Naive thymus-derived CD4-positive, alpha-beta T cell (primary cell): Measurements from ENCODE around the gene KLF8. TPM values are rescaled to one million over a fixed set of nuclear protein-coding genes. Genes with fewer than 3 reads are reported as not detected.

Experiments used
- ATAC-seq: fragments of 150-1000 bp; cut with Tn5 transposase; 2 replicates; pipeline ENCODE4 v1.10.0; 2021; ENCODE audit warnings: mild to moderate bottlenecking, moderate library complexity
- CTCF ChIA-PET: fragments of 350-600 bp; sonication (Branson Sonifier 250); formaldehyde crosslinking; loops from one replicate; lab custom pipeline; 2021; ENCODE audit warnings: antibody characterized with exemption; lab: Charles Lee
- POLR2A ChIA-PET: fragments of 350-600 bp; sonication (Branson Sonifier 250); formaldehyde crosslinking; loops from one replicate; lab custom pipeline; 2021; ENCODE audit warnings: antibody characterized with exemption, inconsistent platforms; lab: Charles Lee
- DNase-seq, 9 donors: peaks; one replicate each; pipeline versions ENCODE4 v3.0.0 to v3.0.0-alpha.2; 2020 to 2022; ENCODE audit warnings: mixed read lengths in 1 of 9
- H3K27ac ChIP-seq: one replicate; pipeline ENCODE4 v1.7.0; 2013; ENCODE audit warnings: mild to moderate bottlenecking, low read depth, low read length, moderate library complexity
- H3K27me3 ChIP-seq, 2 donors: one replicate each; pipeline ENCODE4 v1.7.0; 2013; ENCODE audit warnings: low read length in 2 of 2, mild to moderate bottlenecking in 2 of 2, moderate library complexity in 2 of 2; ENCODE audit not compliant: control insufficient read depth in 2 of 2, insufficient read depth in 2 of 2
- H3K36me3 ChIP-seq, 3 experiments: 1 replicate in 2 of 3; 2 replicates in 1 of 3; pipeline ENCODE4 v1.7.0; 2013; ENCODE audit warnings: low read length in 3 of 3, mild to moderate bottlenecking in 3 of 3, moderate library complexity in 1 of 3; ENCODE audit not compliant: insufficient read depth in 3 of 3, control insufficient read depth in 2 of 3
- H3K4me1 ChIP-seq, 2 donors: one replicate each; pipeline ENCODE4 v1.7.0; 2013; ENCODE audit warnings: low read length in 2 of 2, mild to moderate bottlenecking in 2 of 2, moderate library complexity in 1 of 2; ENCODE audit not compliant: control insufficient read depth in 2 of 2, insufficient read depth in 2 of 2
- H3K4me3 ChIP-seq: 2 replicates; pipeline ENCODE4 v1.7.0; 2013; ENCODE audit warnings: mild to moderate bottlenecking, low read length
- H3K9me3 ChIP-seq, 3 experiments: 1 replicate in 2 of 3; 2 replicates in 1 of 3; pipeline ENCODE4 v1.7.0; 2013; ENCODE audit warnings: low read length in 3 of 3; ENCODE audit not compliant: control insufficient read depth in 2 of 3
- H3K27ac Mint-ChIP-seq, 9 donors: one replicate each; pipeline ENCODE4 v1.8.0; 2020 to 2022; ENCODE audit warnings: mixed read lengths in 9 of 9, mild to moderate bottlenecking in 8 of 9, moderate library complexity in 5 of 9, inconsistent platforms in 2 of 9
- H3K27me3 Mint-ChIP-seq, 5 donors: one replicate each; pipeline ENCODE4 v1.8.0; 2021 to 2022; ENCODE audit warnings: mixed read lengths in 5 of 5, mild to moderate bottlenecking in 1 of 5
- H3K36me3 Mint-ChIP-seq, 5 donors: one replicate each; pipeline ENCODE4 v1.8.0; 2020 to 2022; ENCODE audit warnings: mixed read lengths in 5 of 5, mild to moderate bottlenecking in 3 of 5, inconsistent platforms in 1 of 5
- H3K4me1 Mint-ChIP-seq, 7 donors: one replicate each; pipeline ENCODE4 v1.8.0; 2020 to 2022; ENCODE audit warnings: mixed read lengths in 7 of 7, mild to moderate bottlenecking in 3 of 7, inconsistent platforms in 1 of 7
- H3K4me3 Mint-ChIP-seq, 10 donors: one replicate each; pipeline ENCODE4 v1.8.0; 2020 to 2022; ENCODE audit warnings: mild to moderate bottlenecking in 10 of 10, mixed read lengths in 10 of 10, moderate library complexity in 6 of 10, inconsistent platforms in 2 of 10
- H3K9me3 Mint-ChIP-seq, 11 donors: one replicate each; pipeline ENCODE4 v1.8.0; 2020 to 2022; ENCODE audit warnings: mixed read lengths in 11 of 11, mild to moderate bottlenecking in 4 of 11, inconsistent platforms in 1 of 11, moderate library complexity in 1 of 11
- intact Hi-C, 2 donors: fragments of 100-400 bp; cut with micrococcal nuclease; formaldehyde crosslinking; loops; one replicate each; pipeline ENCODE4 v1.15.1; 2023
- polyA plus RNA-seq, 2 donors: library from polyadenylated mRNA; unstranded; fragments of 300-500 nt; fragmentation: Illumina TruSeq; gene quantifications; one replicate each; pipeline ENCODE4 v1.2.3, GENCODE V29; 2021
- total RNA-seq, 6 experiments: library from RNA in 5 of 6; stranded (reverse) in 5 of 6; gene quantifications; 1 replicate in 5 of 6; 2 replicates in 1 of 6; pipeline ENCODE4 v1.2.3 and lab custom pipeline; 2021 to 2026

Gene KLF8
- total and polyA plus RNA-seq, 7 experiments from 2014 or later: 0.38 to 17.9 (median 0.72) TPM

GRCh38 chrX:56284269-56284668, 52.1 kb downstream of the KLF8 start:
- H3K27me3 Mint-ChIP-seq: no peaks in the 10 kb centered on the region
- no peak overlapping the region for H3K27ac Mint-ChIP-seq
- peaks cover 0 to 26% (median 0%) of the 10 kb centered on the region in 5 donors for H3K36me3 Mint-ChIP-seq
- DNase-seq (no peak), ATAC-seq (no peak)
- H3K4me3 Mint-ChIP-seq: no peak overlapping the region
- no peak overlapping the region for H3K4me3 ChIP-seq
- H3K9me3 ChIP-seq: no peaks in the 10 kb centered on the region
- intact Hi-C loops: loop anchor here in 1 of 2 donors (10.0 kb wide), 1 partner anchor 1741 kb away; no protein-coding TSS in a partner anchor
- no peaks in the 10 kb centered on the region for H3K27me3 ChIP-seq
- H3K36me3 ChIP-seq: no peaks in the 10 kb centered on the region
- ChIA-PET CTCF (interaction anchor here (0.7 to 5.2 kb wide), 2 partner anchors 432 to 444 kb away, joined by 3 to 121 read pairs; partner anchors contain the start of gene NBDY), POLR2A (no interaction called here)
- peaks cover 2 to 14% (median 10%) of the 10 kb centered on the region in 7 donors for H3K4me1 Mint-ChIP-seq
- peaks cover 0 to 1% (median 0%) of the 10 kb centered on the region in 11 donors for H3K9me3 Mint-ChIP-seq
- no peak overlapping the region for H3K27ac ChIP-seq
- peaks cover 0 to 3% of the 10 kb centered on the region in 2 donors for H3K4me1 ChIP-seq

- Histone ChIP-seq H3K27me3 (no peaks in the 10 kb centered on the region), H3K4me1 (no peaks in the 10 kb centered on the region), H3K27ac (no peak overlapping the region), H3K9me3 (no peaks in the 10 kb centered on the region), H3K4me3 (no peak overlapping the region), H3K36me3 (no peaks in the 10 kb centered on the region)
- Mint-ChIP-seq H3K36me3 (peaks cover 0 to 54% (median 0%) of the 10 kb centered on the region in 5 donors), H3K27me3 (no peaks in the 10 kb centered on the region), H3K27ac (no peak overlapping the region), H3K4me3 (no peak overlapping the region), H3K4me1 (peaks cover 0 to 8% (median 0%) of the 10 kb centered on the region in 7 donors), H3K9me3 (peaks cover 0 to 14% (median 2%) of the 10 kb centered on the region in 11 donors)
- intact Hi-C loops: loop anchor here in 1 of 2 donors (10.0 kb wide), 1 partner anchor 1736 kb away; no protein-coding TSS in a partner anchor
- POLR2A ChIA-PET: no interaction called here
- CTCF ChIA-PET: no interaction called here
- ATAC-seq: no peak
- DNase-seq: no peak
These were observed 56.5 kb downstream of the KLF8 start for GRCh38 chrX:56288608-56289007.

GRCh38 chrX:56289449-56289848, 57.3 kb downstream of the KLF8 start:
- Histone ChIP-seq H3K4me1 (no peaks in the 10 kb centered on the region), H3K27me3 (no peaks in the 10 kb centered on the region), H3K36me3 (no peaks in the 10 kb centered on the region), H3K9me3 (no peaks in the 10 kb centered on the region), H3K27ac (no peak overlapping the region), H3K4me3 (no peak overlapping the region)
- Mint-ChIP-seq H3K4me1 (peaks cover 0 to 8% (median 0%) of the 10 kb centered on the region in 7 donors), H3K27me3 (no peaks in the 10 kb centered on the region), H3K9me3 (peaks cover 0 to 14% (median 3%) of the 10 kb centered on the region in 11 donors), H3K27ac (no peak overlapping the region), H3K4me3 (no peak overlapping the region), H3K36me3 (peaks cover 0 to 58% (median 4%) of the 10 kb centered on the region in 5 donors)
- DNase-seq: no peak
- ATAC-seq: no peak
- intact Hi-C loops: loop anchor here in 1 of 2 donors (10.0 kb wide), 1 partner anchor 1735 kb away; no protein-coding TSS in a partner anchor
- CTCF ChIA-PET: no interaction called here
- POLR2A ChIA-PET: no interaction called here

GRCh38 chrX:56308726-56309125, 76.6 kb downstream of the KLF8 start:
- Histone ChIP-seq H3K4me3 (no peak overlapping the region), H3K27ac (no peak overlapping the region), H3K4me1 (no peaks in the 10 kb centered on the region), H3K9me3 (no peaks in the 10 kb centered on the region), H3K27me3 (no peaks in the 10 kb centered on the region), H3K36me3 (no peaks in the 10 kb centered on the region)
- no peaks in the 10 kb centered on the region for H3K27me3 Mint-ChIP-seq
- peaks cover 0 to 59% (median 0%) of the 10 kb centered on the region in 5 donors for H3K36me3 Mint-ChIP-seq
- H3K4me3 Mint-ChIP-seq: no peak overlapping the region
- ChIA-PET POLR2A (no interaction called here), CTCF (no interaction called here)
- H3K9me3 Mint-ChIP-seq: peaks cover 0 to 37% (median 7%) of the 10 kb centered on the region in 11 donors
- H3K27ac Mint-ChIP-seq: no peak overlapping the region
- ATAC-seq (no peak), DNase-seq (no peak)
- intact Hi-C loops: no loop called here
- H3K4me1 Mint-ChIP-seq: peaks cover 0 to 7% (median 4%) of the 10 kb centered on the region in 7 donors

- POLR2A ChIA-PET: interaction anchor here (0.6 kb wide), 1 partner anchor 93 kb away, joined by 3 read pairs; no protein-coding TSS in a partner anchor
- no peak overlapping the region for H3K4me3 Mint-ChIP-seq
- no peaks in the 10 kb centered on the region for H3K27me3 ChIP-seq
- DNase-seq: no peak
- peaks cover 0 to 15% (median 11%) of the 10 kb centered on the region in 7 donors for H3K4me1 Mint-ChIP-seq
- H3K36me3 Mint-ChIP-seq: peaks cover 0 to 54% (median 0%) of the 10 kb centered on the region in 5 donors
- no peaks in the 10 kb centered on the region for H3K4me1 ChIP-seq
- no peaks in the 10 kb centered on the region for H3K9me3 ChIP-seq
- ATAC-seq: no peak
- no peak overlapping the region for H3K27ac ChIP-seq
- H3K27me3 Mint-ChIP-seq: no peaks in the 10 kb centered on the region
- intact Hi-C loops: loop anchor here in 1 of 2 donors (10.0 kb wide), 1 partner anchor 255 kb away; the partner anchor contains the start of gene UBQLN2
- no peak overlapping the region for H3K4me3 ChIP-seq
- H3K9me3 Mint-ChIP-seq: peaks cover 0 to 29% (median 7%) of the 10 kb centered on the region in 11 donors
- CTCF ChIA-PET: no interaction called here
- H3K27ac Mint-ChIP-seq: no peak overlapping the region
- H3K36me3 ChIP-seq: no peaks in the 10 kb centered on the region
These were observed 77.7 kb downstream of the KLF8 start for GRCh38 chrX:56309881-56310280.

DNA sequence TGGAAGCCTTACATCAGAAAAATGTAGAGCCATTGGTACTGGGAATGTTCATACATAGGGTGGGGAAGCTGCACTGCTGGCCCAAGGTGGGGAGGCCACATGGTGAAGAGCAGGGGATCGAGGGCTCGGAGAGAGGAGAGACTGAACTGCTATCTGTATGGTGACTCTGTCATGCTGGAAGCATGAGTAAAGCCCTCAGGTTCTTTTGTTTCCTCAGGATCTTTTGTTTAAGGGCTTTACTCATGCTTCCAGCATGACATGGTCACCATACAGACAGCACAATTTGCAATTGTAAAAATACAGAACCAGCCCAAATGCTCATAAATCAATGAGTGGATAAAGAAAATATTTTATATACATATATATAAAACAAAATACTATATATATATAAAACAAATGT, 78.4 kb downstream of the KLF8 start:
- Mint-ChIP-seq H3K27ac (no peak overlapping the region), H3K4me3 (no peak overlapping the region), H3K4me1 (peaks cover 0 to 15% (median 11%) of the 10 kb centered on the region in 7 donors), H3K27me3 (no peaks in the 10 kb centered on the region), H3K9me3 (peaks cover 0 to 24% (median 7%) of the 10 kb centered on the region in 11 donors), H3K36me3 (peaks cover 0 to 48% (median 0%) of the 10 kb centered on the region in 5 donors)
- no peaks in the 10 kb centered on the region for H3K36me3 ChIP-seq
- ChIA-PET CTCF (no interaction called here), POLR2A (no interaction called here)
- DNase-seq (no peak), ATAC-seq (no peak)
- H3K4me3 ChIP-seq: no peak overlapping the region
- H3K27ac ChIP-seq: no peak overlapping the region
- no peaks in the 10 kb centered on the region for H3K27me3 ChIP-seq
- intact Hi-C loops: loop anchor here in 1 of 2 donors (10.0 kb wide), 1 partner anchor 254 kb away; the partner anchor contains the start of gene UBQLN2
- no peaks in the 10 kb centered on the region for H3K4me1 ChIP-seq
- H3K9me3 ChIP-seq: no peaks in the 10 kb centered on the region
